ENCODE measurements around the gene DLX5. TPM values are rescaled to one million over a fixed set of nuclear protein-coding genes. Genes with fewer than 3 reads are reported as not detected.

Gene DLX5
- total RNA-seq, 1 donor from 2014 or later: not detected

- DNase-seq (ENCODE audit: extremely low read depth, low read depth, low spot score): no peak
These were observed 5.7 kb downstream of the DLX5 start for GRCh38 chr7:97018791-97019531.

- no peak for DNase-seq (ENCODE audit: extremely low read depth, low read depth, low spot score)
These were observed 6.5 kb downstream of the DLX5 start for GRCh38 chr7:97018126-97018601.

- DNase-seq (ENCODE audit: extremely low read depth, low read depth, low spot score): no peak
These were observed 7.2 kb downstream of the DLX5 start for GRCh38 chr7:97017192-97018125.

GRCh38 chr7:97016381-97017191 is 8.0 kb downstream of the DLX5 start:
- no peak for DNase-seq (ENCODE audit: extremely low read depth, low read depth, low spot score)

DNA sequence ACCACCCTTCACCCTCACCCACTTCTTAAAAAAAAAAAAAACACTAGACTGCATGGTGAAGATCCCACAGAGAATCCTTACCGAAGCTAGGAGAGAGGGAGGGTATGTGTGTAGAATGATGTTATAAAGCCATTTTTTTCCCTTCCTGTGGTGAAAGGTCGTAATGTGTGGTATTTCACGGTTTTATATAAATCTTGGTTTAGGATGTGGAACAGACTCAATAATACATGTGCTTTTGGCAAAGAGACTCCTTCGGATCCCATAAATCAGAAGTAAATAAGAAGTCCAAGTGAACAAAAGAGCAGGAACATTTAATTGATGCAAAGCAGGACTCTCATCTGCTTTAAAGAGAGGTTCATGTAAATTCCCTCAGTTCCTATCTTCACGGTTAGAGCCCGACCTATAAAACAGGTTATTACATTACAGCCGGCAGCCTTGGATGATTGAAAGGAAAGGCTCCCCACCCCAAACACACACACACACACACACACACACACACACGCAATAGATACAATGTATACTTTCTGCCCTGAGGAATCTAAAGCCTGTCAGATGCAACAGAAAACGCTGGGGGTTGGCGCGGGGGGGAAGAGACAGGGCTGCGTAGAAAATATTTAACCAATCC is 8.8 kb downstream of the DLX5 start:
- DNase-seq (ENCODE audit: extremely low read depth, low read depth, low spot score): no peak

DNA sequence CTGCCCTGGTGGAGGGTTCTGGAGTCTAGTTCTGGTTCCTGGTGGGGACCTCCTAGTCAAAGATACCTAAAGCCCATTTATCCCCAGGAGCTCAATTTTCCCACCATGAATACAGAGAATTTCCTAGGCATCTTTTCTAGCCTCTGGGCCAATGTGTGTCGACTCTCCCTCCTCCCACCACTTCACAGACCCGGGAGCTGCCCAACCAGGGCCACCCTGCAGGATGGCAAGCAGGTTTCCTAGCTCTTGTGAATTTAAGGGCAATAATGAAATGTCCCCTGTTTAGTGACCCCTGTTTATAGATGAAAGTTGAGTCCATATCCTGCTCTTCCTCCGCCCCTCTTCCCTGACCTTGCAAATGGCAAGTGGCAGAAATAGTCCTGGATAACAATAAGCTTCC is 9.4 kb downstream of the DLX5 start:
- no peak for DNase-seq (ENCODE audit: extremely low read depth, low read depth, low spot score)

DNA sequence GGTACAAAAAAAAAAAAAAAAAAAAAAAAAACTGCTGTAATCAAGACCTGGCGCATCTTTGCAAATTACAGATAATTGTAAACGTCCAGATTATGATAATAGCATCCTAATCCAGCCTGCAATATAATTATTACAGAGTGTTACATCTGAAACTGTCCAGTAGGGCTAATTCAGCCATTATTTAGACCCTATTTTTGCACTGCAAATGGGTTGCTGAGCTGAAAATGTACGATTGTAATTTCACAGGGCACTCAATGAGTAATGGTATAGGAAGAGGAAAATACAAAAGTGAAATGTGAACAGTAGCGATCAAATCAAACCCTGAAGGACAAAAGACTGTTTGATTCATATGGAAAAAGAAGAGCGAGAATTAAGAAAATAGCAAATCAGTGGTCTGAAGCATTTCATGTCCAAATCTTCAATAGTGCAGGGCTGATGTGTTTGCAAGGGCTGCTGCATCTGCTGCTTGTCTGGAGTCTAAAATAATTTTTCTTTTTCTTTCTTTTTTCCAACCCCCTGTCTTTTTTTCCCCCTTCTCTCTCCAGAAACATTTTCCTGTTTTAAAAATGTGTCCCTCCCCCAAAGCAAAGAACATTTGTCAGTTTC is 10.4 kb downstream of the DLX5 start:
- no peak for DNase-seq (ENCODE audit: extremely low read depth, low read depth, low spot score)

- no peak for DNase-seq (ENCODE audit: extremely low read depth, low read depth, low spot score)
These were observed 10.8 kb downstream of the DLX5 start for GRCh38 chr7:97013845-97014134.

DNA sequence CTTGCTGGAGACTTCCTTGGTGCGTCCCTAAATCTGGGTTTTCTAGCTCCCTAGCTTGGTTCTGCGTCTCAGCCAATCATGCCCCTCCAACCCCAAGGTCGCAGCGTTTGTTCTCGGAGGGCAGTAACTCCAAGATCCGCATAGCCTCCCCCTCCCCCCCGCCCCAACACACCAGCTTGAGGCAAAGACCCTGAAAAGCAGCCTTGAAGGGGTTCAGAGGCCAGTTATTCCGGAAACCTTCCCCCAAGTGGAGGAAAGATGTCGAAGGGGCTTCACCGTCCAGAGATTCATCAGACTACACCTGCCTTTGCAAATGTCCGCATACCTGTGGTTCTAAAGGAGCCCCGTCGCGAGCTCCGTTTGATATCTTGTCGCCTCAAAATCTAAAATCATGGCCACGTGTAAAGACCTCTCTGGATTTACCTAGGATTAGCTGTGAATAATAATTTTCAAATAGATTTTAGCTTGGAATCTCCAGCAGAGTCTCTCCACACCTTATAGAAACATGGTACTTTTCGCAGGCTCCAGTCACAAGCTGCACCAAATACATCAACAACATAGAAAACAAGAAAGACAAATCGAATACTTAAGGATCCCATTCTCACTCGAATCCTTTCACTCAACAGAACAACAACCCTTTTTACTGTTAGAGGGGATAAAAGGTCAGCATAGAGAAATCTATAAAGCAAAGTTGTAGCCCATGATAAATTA is 11.3 kb downstream of the DLX5 start:
- no peak for DNase-seq (ENCODE audit: extremely low read depth, low read depth, low spot score)

GRCh38 chr7:97012365-97013133 is 12.1 kb downstream of the DLX5 start:
- no peak for DNase-seq (ENCODE audit: extremely low read depth, low read depth, low spot score)

- DNase-seq (ENCODE audit: extremely low read depth, low read depth, low spot score): no peak
These were observed 12.9 kb downstream of the DLX5 start for GRCh38 chr7:97011536-97012364.

DNA sequence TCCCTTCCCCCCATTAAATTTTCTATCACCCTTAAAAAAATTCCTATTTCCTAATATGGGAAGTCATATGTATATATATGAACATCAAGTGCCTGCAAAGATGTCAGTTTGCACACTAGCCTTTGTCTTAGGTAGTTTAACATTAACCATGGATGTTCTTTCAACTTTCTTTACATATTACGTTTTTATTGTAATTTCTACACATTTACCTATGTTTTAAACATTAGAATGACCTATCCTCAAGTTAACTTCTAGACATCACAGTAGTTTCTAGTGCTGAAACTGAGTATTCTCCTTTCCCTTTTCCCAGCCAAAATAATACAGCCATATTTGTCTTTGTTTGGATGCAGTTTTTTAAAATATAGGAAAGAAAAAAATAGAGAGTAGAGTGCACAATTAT is 13.5 kb downstream of the DLX5 start:
- no peak for DNase-seq (ENCODE audit: extremely low read depth, low read depth, low spot score)

GRCh38 chr7:97009753-97010732 is 14.6 kb downstream of the DLX5 start:
- no peak for DNase-seq (ENCODE audit: extremely low read depth, low read depth, low spot score)

DNA sequence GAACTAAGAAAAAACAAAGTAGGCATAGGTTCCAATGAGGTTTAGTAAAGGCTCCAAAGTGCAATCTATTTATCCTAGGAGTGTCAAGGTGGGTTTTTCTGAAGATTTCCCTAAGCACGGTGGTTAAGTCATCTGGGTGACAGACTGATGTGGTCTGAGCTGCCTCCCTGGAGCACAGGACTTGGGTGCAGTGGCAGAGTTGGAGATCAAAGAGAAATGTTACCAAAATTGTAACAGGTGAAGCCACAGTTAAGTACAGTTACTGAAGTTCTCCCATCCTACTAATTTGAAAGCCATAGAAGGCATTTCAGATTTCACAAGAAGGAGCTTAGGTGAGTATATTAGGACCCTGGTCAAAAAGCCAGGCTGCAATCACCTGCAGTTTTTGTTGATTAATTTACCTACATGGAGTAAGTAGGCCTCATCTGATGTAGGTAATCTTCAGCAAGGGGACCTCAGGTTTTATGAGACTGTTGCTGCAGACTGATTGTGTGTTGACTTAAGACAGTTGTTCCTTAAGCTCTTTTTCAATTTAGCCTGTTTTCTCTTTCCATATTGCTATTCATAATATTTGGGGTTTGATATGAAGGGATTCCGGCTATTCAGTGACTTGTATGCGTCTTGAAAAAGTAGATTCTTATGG is 16.2 kb downstream of the DLX5 start:
- no peak for DNase-seq (ENCODE audit: extremely low read depth, low read depth, low spot score)

DNA sequence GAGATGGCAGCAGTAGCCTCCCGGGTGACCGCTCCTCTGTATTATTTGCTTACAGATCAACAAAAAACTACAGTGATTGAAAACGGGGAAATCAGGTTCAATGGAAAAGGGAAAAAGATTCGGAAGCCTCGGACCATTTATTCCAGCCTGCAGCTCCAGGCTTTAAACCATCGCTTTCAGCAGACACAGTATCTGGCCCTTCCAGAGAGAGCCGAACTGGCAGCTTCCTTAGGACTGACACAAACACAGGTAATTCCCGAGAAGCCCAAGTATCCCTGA is 17.1 kb downstream of the DLX5 start:
- no peak for DNase-seq (ENCODE audit: extremely low read depth, low read depth, low spot score)

DNA sequence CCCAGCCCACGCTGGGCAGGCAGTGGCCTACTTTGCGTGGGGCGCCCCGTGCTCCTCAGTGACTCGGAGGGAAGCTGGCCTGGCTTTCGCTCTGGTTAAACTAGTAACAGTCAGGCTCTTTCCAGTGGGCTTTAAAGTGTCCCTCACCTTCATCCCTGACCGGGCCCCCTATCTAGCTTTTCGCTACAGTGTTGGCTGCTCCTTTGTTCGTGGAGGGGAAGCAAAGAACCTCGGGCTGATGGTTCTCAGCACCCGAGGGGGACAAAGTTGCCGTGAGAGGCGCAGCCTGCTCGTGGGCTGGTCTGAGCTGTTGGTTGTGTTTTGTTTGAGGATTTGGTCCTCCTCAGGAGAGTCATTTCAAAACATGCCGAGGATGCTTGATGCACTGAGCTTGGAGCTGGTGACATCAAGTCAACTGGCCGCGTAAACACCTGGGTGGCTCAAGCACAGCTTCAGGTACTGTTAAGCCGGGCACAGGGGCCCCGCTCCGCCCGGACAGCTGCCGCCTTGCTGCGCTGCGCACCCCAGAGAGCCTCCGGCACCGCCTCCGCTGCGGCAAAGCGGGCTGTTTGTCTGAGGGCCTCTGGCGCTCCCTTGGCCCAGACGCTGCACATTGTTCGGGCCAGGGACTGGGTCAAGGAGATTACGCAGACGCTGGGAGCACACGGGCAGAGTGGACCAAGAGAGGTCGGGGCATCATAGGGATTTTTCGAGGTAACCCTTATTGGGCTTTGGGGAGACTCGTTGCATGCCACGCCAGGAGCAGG is 17.6 kb downstream of the DLX5 start:
- no peak for DNase-seq (ENCODE audit: extremely low read depth, low read depth, low spot score)

Measured in glomerular endothelial cell (primary cell).